Heart left ventricle (tissue), 13 donors: ENCODE measurements around the gene MMUT.

Source experiments
- CTCF ChIP-seq, 12 donors: fragments of 200-600 bp; sonication (generic) in 4 of 12; IDR thresholded peaks; one replicate each; pipeline versions ENCODE4 v1.5.0 to v1.8.0; 2018 to 2022; ENCODE audit warnings: antibody characterized with exemption in 12 of 12, mild to moderate bottlenecking in 5 of 12
- POLR2A ChIP-seq, 2 donors: fragments of 450-650 bp; IDR thresholded peaks; one replicate each; pipeline ENCODE4 v1.6.1; 2017; ENCODE audit warnings: antibody characterized with exemption in 2 of 2, mild to moderate bottlenecking in 2 of 2, moderate library complexity in 2 of 2
- donor health status: ischemic (EF 13 %, LVEDD 7.1; RV severe dilation, severe dysfunction).
- donor health status: DM: no; HTN: yes; CAD: no.
- donor health status: DM: no; HTN: no; CAD: no.
- donor health status: ischemic (EF 25% LVEDD 6.9; RV normal size, moderate dysfunction).
- donor health status: ischemic (EF 25% LVEDD 5.7; RV mildly dilated, moderate dysfunction).
- donor health status: ischemic (EF 35%, LVEDD 5.7; RV mildly dilated, moderate dysfunction).
- donor health status: nonischemic (EF 11% LVEDD 7.7; RV severe dilation, severe dysfunction).
- donor health status: DM: yes; HTN: yes; CAD: no.
- donor health status: PGD.
- donor health status: ischemic (EF 29% LVEDD 5.4; RV normal size, mild dysfunction).
- donor health status: nonischemic (EF 23%, LVEDD 6.1; RV moderate dilation, normal function).

- TF ChIP-seq POLR2A (IDR thresholded peaks at IDR 0.05) (no peak), CTCF (IDR thresholded peaks at IDR 0.05) (no peak)
Observed at GRCh38 chr6:49468042-49468441, 5.0 kb upstream of the MMUT start.
